Lower leg skin (tissue), 3 donors: ENCODE results near the gene TSC1.

ENCODE experiments used
- CTCF ChIP-seq, 3 donors: fragments of 450-650 bp; IDR thresholded peaks; one replicate each; pipeline ENCODE4 v1.5.1; 2016; ENCODE audit warnings: antibody characterized with exemption in 3 of 3, mild to moderate bottlenecking in 3 of 3, moderate library complexity in 2 of 3
- POLR2A ChIP-seq, 2 donors: fragments of 450-650 bp; IDR thresholded peaks; one replicate each; pipeline ENCODE4 v1.6.1; 2016 to 2017; ENCODE audit warnings: antibody characterized with exemption in 2 of 2, mild to moderate bottlenecking in 1 of 2, moderate library complexity in 1 of 2

GRCh38 chr9:132846109-132846917, 98.1 kb downstream of the TSC1 start:
- no peak for TF ChIP-seq CTCF (IDR thresholded peaks at IDR 0.05)
- TF ChIP-seq POLR2A (IDR thresholded peaks at IDR 0.05), result no peak
